HEK293 (cell line): Measurements from ENCODE around the gene ARID3A.

Experiments
- ELK4 ChIP-seq: IDR thresholded peaks from 2 replicates; pipeline ENCODE4 v1.6.1; 2011; ENCODE audit warnings: mild to moderate bottlenecking, low read depth, low read length, borderline replicate concordance
- GLI4 ChIP-seq: fragments of 450-650 bp; formaldehyde crosslinking; IDR thresholded peaks from 2 replicates; pipeline ENCODE4 v1.5.1; 2016; ENCODE audit warnings: missing biosample characterization, missing genetic modification characterization
- KLF7 ChIP-seq: fragments of 450-650 bp; formaldehyde crosslinking; IDR thresholded peaks from 2 replicates; pipeline ENCODE4 v1.5.1; 2016; ENCODE audit warnings: missing biosample characterization, missing genetic modification characterization, borderline replicate concordance
- MYNN ChIP-seq: fragments of 450-650 bp; formaldehyde crosslinking; IDR thresholded peaks from 2 replicates; pipeline ENCODE4 v1.5.1; 2016; ENCODE audit warnings: missing biosample characterization, missing genetic modification characterization, borderline replicate concordance
- OSR2 ChIP-seq: fragments of 450-650 bp; formaldehyde crosslinking; IDR thresholded peaks from 2 replicates; pipeline ENCODE4 v1.5.1; 2016; ENCODE audit warnings: missing biosample characterization, missing genetic modification characterization
- RBAK ChIP-seq: fragments of 450-650 bp; formaldehyde crosslinking; IDR thresholded peaks from 2 replicates; pipeline ENCODE4 v1.5.1; 2016; ENCODE audit warnings: missing biosample characterization, missing genetic modification characterization
- ZBTB10 ChIP-seq: fragments of 450-650 bp; formaldehyde crosslinking; IDR thresholded peaks from 2 replicates; pipeline ENCODE4 v1.5.1; 2016; ENCODE audit warnings: missing biosample characterization, missing genetic modification characterization
- ZBTB11 ChIP-seq: fragments of 450-650 bp; formaldehyde crosslinking; conservative IDR thresholded peaks from 2 replicates; pipeline ENCODE4 v1.5.1; 2016; ENCODE audit warnings: low read depth, missing biosample characterization, missing genetic modification characterization
- ZBTB17 ChIP-seq: fragments of 450-650 bp; formaldehyde crosslinking; IDR thresholded peaks from 2 replicates; pipeline ENCODE4 v1.5.1; 2016; ENCODE audit warnings: missing biosample characterization, missing genetic modification characterization
- ZBTB26 ChIP-seq: fragments of 450-650 bp; formaldehyde crosslinking; optimal IDR thresholded peaks from 2 replicates; pipeline ENCODE3; 2016; ENCODE audit warnings: missing biosample characterization, mild to moderate bottlenecking, missing genetic modification characterization
- ZBTB48 ChIP-seq: fragments of 450-650 bp; formaldehyde crosslinking; IDR thresholded peaks from 2 replicates; pipeline ENCODE4 v1.5.1; 2016; ENCODE audit warnings: missing biosample characterization, missing genetic modification characterization
- ZBTB49 ChIP-seq: fragments of 450-650 bp; formaldehyde crosslinking; IDR thresholded peaks from 2 replicates; pipeline ENCODE4 v1.5.1; 2016; ENCODE audit warnings: missing biosample characterization, missing genetic modification characterization, low read depth
- ZBTB6 ChIP-seq: fragments of 450-650 bp; formaldehyde crosslinking; IDR thresholded peaks from 2 replicates; pipeline ENCODE4 v1.5.1; 2017; ENCODE audit warnings: missing biosample characterization, missing genetic modification characterization
- ZEB2 ChIP-seq: fragments of 450-650 bp; formaldehyde crosslinking; IDR thresholded peaks from 2 replicates; pipeline ENCODE4 v1.5.1; 2016; ENCODE audit warnings: missing biosample characterization, missing genetic modification characterization
- ZNF133 ChIP-seq: fragments of 450-650 bp; formaldehyde crosslinking; IDR thresholded peaks from 2 replicates; pipeline ENCODE4 v1.5.1; 2016; ENCODE audit warnings: missing biosample characterization, missing genetic modification characterization
- ZNF157 ChIP-seq: fragments of 450-650 bp; formaldehyde crosslinking; IDR thresholded peaks from 2 replicates; pipeline ENCODE4 v1.5.1; 2016; ENCODE audit warnings: missing biosample characterization, missing genetic modification characterization
- ZNF18 ChIP-seq: fragments of 450-650 bp; formaldehyde crosslinking; IDR thresholded peaks from 2 replicates; pipeline ENCODE4 v1.5.1; 2016; ENCODE audit warnings: missing biosample characterization, missing genetic modification characterization
- ZNF223 ChIP-seq: fragments of 450-650 bp; formaldehyde crosslinking; IDR thresholded peaks from 2 replicates; pipeline ENCODE4 v1.5.1; 2016; ENCODE audit warnings: missing biosample characterization, missing genetic modification characterization
- ZNF280C ChIP-seq: fragments of 450-650 bp; formaldehyde crosslinking; IDR thresholded peaks from 2 replicates; pipeline ENCODE4 v1.5.1; 2016; ENCODE audit warnings: missing biosample characterization, missing genetic modification characterization
- ZSCAN5A ChIP-seq: fragments of 450-650 bp; formaldehyde crosslinking; IDR thresholded peaks from 2 replicates; pipeline ENCODE4 v1.5.1; 2016; ENCODE audit warnings: missing biosample characterization, missing genetic modification characterization

The ARID3A gene

GRCh38 chr19:984165-984967 lies 58.5 kb downstream of the ARID3A start, which contains the start of gene WDR18 (continued):
- TF ChIP-seq ZNF133 (tag by site-specific recombination) (peak; percentile 55; the same call in 1 of the 2 replicates), GLI4 (0 out of 2 replicates have a peak, but pooled peaks have one; percentile 28), ZBTB49 (tag by site-specific recombination) (no peak), ZBTB26 (peak; percentile 91), MYNN (tag by site-specific recombination) (no peak), ELK4 (no peak), ZBTB11 (tag by site-specific recombination) (peak; percentile 88), ZNF280C (tag by site-specific recombination) (no peak), ZBTB10 (tag by site-specific recombination) (peak; percentile 90), ZNF223 (tag by site-specific recombination) (no peak), ZBTB48 (tag by site-specific recombination) (peak; percentile 53; the same call in 1 of the 2 replicates), KLF7 (tag by site-specific recombination) (0 out of 2 replicates have a peak, but pooled peaks have one; percentile 19), ZBTB6 (tag by site-specific recombination) (no peak), RBAK (tag by site-specific recombination) (no peak), ZNF157 (tag by site-specific recombination) (no peak), ZBTB17 (tag by site-specific recombination) (peak; percentile 77), ZSCAN5A (tag by site-specific recombination) (peak; percentile 47; the same call in 1 of the 2 replicates), ZEB2 (tag by site-specific recombination) (peak; percentile 88), OSR2 (no peak), ZNF18 (tag by site-specific recombination) (peak; percentile 28)
